BE2C (cell line): ENCODE measurements around the gene SURF1.

Experiments
- DNase-seq: peaks from one replicate; pipeline ENCODE4 v3.0.0-alpha.2; 2020
- H3K27me3 ChIP-seq: fragments of 250-450 bp; sonication (Bioruptor Pico); 2 replicates; pipeline ENCODE4 v1.5.1; 2020; ENCODE audit warnings: mild to moderate bottlenecking
- H3K36me3 ChIP-seq: fragments of 250-450 bp; sonication (Bioruptor Pico); 2 replicates; pipeline ENCODE4 v1.5.1; 2020; ENCODE audit warnings: mild to moderate bottlenecking
- H3K4me1 ChIP-seq: fragments of 250-450 bp; sonication (Bioruptor Pico); 2 replicates; pipeline ENCODE4 v1.5.1; 2020
- H3K4me3 ChIP-seq: 2 replicates; pipeline ENCODE4 v1.5.1; 2011; ENCODE audit warnings: low read depth, low read length
- H3K9me3 ChIP-seq: fragments of 250-450 bp; sonication (Bioruptor Pico); 2 replicates; pipeline ENCODE4 v1.5.1; 2020
- TF ChIP-seq, protein P1 (sequence below): IDR thresholded peaks from 2 replicates; pipeline ENCODE4 v1.5.1; 2012; ENCODE audit warnings: mild to moderate bottlenecking, low read depth, low read length

The SURF1 gene

GRCh38 chr9:133375116-133375723 lies 18.9 kb upstream of the SURF1 start:
- TF ChIP-seq, protein P1, sequence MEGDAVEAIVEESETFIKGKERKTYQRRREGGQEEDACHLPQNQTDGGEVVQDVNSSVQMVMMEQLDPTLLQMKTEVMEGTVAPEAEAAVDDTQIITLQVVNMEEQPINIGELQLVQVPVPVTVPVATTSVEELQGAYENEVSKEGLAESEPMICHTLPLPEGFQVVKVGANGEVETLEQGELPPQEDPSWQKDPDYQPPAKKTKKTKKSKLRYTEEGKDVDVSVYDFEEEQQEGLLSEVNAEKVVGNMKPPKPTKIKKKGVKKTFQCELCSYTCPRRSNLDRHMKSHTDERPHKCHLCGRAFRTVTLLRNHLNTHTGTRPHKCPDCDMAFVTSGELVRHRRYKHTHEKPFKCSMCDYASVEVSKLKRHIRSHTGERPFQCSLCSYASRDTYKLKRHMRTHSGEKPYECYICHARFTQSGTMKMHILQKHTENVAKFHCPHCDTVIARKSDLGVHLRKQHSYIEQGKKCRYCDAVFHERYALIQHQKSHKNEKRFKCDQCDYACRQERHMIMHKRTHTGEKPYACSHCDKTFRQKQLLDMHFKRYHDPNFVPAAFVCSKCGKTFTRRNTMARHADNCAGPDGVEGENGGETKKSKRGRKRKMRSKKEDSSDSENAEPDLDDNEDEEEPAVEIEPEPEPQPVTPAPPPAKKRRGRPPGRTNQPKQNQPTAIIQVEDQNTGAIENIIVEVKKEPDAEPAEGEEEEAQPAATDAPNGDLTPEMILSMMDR: no peak
- Histone ChIP-seq H3K36me3 (peaks cover 34% of the 10 kb centered on the region), H3K4me1 (peaks cover 3% of the 10 kb centered on the region), H3K27me3 (no peaks in the 10 kb centered on the region), H3K9me3 (no peaks in the 10 kb centered on the region), H3K4me3 (peak overlapping the region; percentile 90)
- no peak for DNase-seq

DNA sequence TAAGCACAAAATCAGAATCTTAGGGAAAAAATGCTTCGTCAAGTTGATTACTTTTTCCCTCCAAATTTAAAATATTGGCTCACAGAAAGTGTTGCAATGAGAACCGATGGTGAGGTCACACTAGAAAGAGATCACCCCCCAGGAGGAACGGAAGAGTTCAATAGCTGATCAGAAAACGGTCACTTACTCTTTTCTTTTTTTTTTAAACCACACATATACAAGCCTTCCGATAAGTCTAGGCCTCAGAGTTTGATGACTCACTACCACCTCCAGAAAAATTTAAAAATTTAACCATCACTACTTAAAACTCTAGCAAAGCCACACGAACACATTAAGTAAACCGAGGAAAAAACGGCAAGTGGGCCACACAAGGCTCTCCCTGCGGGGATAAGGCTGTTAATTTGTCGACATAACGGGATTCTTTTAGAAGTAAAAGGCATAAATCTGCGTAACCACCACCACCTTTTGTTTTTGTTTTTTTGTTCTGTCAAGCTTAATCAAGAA lies 18.4 kb upstream of the SURF1 start:
- Histone ChIP-seq H3K4me1 (peaks cover 7% of the 10 kb centered on the region), H3K4me3 (peak overlapping the region; percentile 90), H3K27me3 (no peaks in the 10 kb centered on the region), H3K36me3 (peaks cover 39% of the 10 kb centered on the region), H3K9me3 (no peaks in the 10 kb centered on the region)
- TF ChIP-seq, protein P1: no peak
- DNase-seq: no peak

DNA sequence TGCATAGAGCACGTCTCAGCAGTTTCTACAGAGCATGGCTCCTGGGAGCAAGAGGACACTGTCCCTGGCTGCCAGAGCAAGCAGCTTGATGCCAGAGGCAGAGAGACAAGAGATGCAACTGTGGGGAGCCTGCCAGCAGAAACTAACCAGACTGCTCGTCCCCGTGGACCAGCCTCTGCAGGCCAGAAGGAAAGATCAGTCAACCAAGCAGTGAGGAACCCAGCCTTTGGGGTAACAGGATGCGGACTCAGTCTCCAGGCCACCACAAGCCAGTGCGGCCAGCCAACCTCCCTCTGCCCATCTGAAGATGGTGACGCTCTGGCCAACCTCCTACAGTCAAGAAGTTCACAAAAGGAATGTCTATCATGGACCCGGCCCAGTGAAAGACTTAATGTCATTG lies 15.9 kb upstream of the SURF1 start:
- H3K27me3 ChIP-seq: no peaks in the 10 kb centered on the region
- TF ChIP-seq, protein P1: no peak
- no peak overlapping the region for H3K4me3 ChIP-seq
- H3K9me3 ChIP-seq: no peaks in the 10 kb centered on the region
- no peak for DNase-seq
- peaks cover 25% of the 10 kb centered on the region for H3K4me1 ChIP-seq
- H3K36me3 ChIP-seq: peaks cover 61% of the 10 kb centered on the region

DNA sequence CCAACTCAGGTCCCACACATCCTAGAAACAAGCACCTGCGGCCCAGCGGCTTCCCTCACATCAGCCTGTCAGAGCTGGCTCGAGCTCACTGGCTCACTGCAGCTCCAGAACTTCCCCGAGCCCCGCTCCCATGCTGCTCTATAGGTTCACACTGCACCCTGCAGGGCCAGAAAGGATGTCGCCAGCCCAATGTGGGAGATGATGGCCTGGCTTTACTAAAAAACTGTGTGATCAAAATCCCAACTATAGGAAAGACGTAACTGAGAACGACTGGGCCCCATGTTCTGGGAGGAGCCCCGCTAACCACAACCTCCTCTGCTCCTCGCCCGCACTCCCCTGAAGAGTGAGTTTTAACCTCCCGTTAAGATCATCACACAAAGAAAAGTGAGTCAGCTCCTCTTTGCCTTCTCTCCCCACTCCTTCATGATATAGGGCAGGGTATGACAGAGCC lies 15.0 kb upstream of the SURF1 start:
- TF ChIP-seq, protein P1: no peak
- no peak overlapping the region for H3K4me3 ChIP-seq
- no peak for DNase-seq
- H3K4me1 ChIP-seq: peaks cover 25% of the 10 kb centered on the region
- no peaks in the 10 kb centered on the region for H3K9me3 ChIP-seq
- peaks cover 70% of the 10 kb centered on the region for H3K36me3 ChIP-seq
- no peaks in the 10 kb centered on the region for H3K27me3 ChIP-seq

- H3K4me1 ChIP-seq: peaks cover 25% of the 10 kb centered on the region
- no peaks in the 10 kb centered on the region for H3K9me3 ChIP-seq
- no peaks in the 10 kb centered on the region for H3K27me3 ChIP-seq
- no peak overlapping the region for H3K4me3 ChIP-seq
- DNase-seq: no peak
- H3K36me3 ChIP-seq: peaks cover 76% of the 10 kb centered on the region
- TF ChIP-seq, protein P1: no peak
Observed at GRCh38 chr9:133370685-133371084, 14.4 kb upstream of the SURF1 start.

DNA sequence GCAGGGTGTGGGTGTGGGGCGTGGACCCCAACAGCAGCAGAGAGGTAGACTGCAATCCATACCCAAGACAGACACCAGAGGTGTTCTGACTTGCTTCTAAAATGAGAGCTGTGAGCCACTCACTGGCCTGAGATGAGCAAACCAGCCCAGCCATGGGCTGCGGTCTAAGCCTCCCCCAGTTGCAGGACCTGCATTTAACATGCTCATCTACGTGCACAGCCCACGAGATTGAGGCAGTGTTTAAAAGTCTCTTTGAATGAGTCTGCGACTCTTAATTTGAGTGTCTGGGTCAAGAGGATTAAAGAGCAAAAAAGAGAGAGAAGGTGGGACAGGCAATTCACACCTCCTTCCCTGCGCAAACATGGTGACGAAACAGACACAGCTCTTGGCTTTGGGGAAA lies 13.6 kb upstream of the SURF1 start:
- DNase-seq: no peak
- Histone ChIP-seq H3K4me1 (peaks cover 25% of the 10 kb centered on the region), H3K27me3 (no peaks in the 10 kb centered on the region), H3K9me3 (no peaks in the 10 kb centered on the region), H3K36me3 (peaks cover 83% of the 10 kb centered on the region), H3K4me3 (no peak overlapping the region)
- TF ChIP-seq, protein P1: no peak
